ENCODE measurements around the gene UBLCP1. TPM values are rescaled to one million over a fixed set of nuclear protein-coding genes. Genes with fewer than 3 reads are reported as not detected.
"Not testable (repeated sequence)": the region's sequence is repeated elsewhere in the genome, so short reads cannot be mapped to it uniquely, and the experiment has no call there.

UBLCP1 gene
- total and polyA plus RNA-seq, 8 donors = 29.9 to 49.9 (median 37.3) TPM

DNA sequence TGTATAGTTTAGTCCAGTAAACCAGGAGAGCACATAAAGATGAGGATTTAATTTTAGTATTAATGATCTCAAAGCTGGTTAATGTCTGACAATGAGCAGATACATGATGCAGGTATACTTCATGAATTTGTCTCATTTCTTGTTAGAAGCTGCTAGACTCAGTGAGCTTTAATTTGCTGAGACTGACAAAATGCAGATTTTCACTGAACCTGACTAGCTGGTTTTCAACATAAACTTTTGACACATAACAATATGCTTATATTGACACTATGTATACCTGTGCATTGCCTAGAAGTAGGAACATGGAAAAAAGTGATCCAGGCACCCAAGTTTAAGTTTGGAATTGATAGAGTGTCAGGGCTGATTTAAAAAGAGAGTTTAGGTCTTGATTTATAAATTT lies 10.8 kb downstream of the UBLCP1 start:
- TF ChIP-seq, protein P1, sequence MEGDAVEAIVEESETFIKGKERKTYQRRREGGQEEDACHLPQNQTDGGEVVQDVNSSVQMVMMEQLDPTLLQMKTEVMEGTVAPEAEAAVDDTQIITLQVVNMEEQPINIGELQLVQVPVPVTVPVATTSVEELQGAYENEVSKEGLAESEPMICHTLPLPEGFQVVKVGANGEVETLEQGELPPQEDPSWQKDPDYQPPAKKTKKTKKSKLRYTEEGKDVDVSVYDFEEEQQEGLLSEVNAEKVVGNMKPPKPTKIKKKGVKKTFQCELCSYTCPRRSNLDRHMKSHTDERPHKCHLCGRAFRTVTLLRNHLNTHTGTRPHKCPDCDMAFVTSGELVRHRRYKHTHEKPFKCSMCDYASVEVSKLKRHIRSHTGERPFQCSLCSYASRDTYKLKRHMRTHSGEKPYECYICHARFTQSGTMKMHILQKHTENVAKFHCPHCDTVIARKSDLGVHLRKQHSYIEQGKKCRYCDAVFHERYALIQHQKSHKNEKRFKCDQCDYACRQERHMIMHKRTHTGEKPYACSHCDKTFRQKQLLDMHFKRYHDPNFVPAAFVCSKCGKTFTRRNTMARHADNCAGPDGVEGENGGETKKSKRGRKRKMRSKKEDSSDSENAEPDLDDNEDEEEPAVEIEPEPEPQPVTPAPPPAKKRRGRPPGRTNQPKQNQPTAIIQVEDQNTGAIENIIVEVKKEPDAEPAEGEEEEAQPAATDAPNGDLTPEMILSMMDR (IDR thresholded peaks at IDR 0.05) = no peak
- Histone ChIP-seq H3K9me3 (no peaks in the 10 kb centered on the region), H3K27ac (no peak overlapping the region), H3K36me3 (peaks cover 0 to 66% of the 10 kb centered on the region in 2 donors), H3K4me3 (no peak overlapping the region), H3K27me3 (no peaks in the 10 kb centered on the region), H3K4me1 (peaks cover 0 to 13% of the 10 kb centered on the region in 2 donors)
- no peak for DNase-seq
- intact Hi-C loops (cut with DNase I) = no loop called here
- no peak for ATAC-seq

DNA sequence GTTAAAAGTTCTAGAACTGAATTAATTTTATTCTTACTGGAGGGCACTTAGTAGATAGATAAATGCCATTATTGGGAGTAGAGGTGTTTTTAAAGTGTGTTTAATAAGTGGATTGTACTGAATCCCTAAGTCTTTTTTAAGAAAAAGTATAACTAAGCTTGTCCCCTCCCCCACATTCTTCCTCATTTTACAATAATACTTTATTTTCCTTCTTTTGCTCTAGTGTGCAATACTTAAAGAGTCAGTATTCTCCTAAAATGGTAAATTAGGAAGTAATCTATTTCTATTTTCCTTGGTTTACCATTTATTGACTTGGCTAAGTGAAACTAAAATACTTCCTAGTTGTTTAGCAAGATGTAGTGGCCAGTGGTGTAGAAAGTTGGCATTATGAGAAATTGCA lies 11.6 kb downstream of the UBLCP1 start:
- Histone ChIP-seq H3K4me1 (peaks cover 0 to 10% of the 10 kb centered on the region in 2 donors), H3K36me3 (peaks cover 0 to 65% of the 10 kb centered on the region in 2 donors), H3K27ac (no peak overlapping the region), H3K4me3 (no peak overlapping the region), H3K9me3 (no peaks in the 10 kb centered on the region), H3K27me3 (no peaks in the 10 kb centered on the region)
- DNase-seq = no peak
- ATAC-seq = no peak
- intact Hi-C loops (cut with DNase I) = no loop called here
- TF ChIP-seq, protein P1 (IDR thresholded peaks at IDR 0.05) = no peak

DNA sequence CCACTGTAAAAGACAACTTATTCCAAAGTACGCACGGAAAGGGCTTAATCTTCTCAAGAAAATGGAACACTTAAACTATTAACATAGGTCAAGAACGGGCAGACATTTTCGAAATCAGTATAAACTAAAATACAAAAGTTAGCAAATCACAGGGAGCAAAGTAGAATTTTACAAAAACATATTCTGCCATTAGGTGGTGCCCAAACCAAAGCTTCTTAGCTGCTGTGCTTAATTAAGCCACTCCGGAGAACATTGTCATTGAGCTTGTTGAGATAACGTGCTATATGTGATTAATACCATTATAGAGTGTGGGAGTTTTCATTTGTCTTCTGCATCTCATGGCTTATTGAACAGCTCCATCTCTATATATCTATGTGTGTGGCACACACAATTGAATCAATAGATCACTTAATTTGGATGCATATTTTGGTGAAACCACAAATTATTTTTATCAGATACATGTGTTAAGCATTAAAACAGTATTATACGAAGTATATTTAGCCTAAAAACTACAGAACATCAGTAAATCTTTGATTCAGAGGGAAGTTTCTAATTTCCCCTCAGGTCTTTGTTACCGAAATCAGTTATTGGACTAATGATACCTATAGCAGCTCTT lies 23.4 kb downstream of the UBLCP1 start:
- DNase-seq (peak in 1 of 4 donors; percentile 44), ATAC-seq (peak; percentile 83)
- H3K9me3 ChIP-seq = no peaks in the 10 kb centered on the region
- H3K36me3 ChIP-seq = peaks cover 0 to 28% of the 10 kb centered on the region in 2 donors
- no peak overlapping the region for H3K4me3 ChIP-seq
- intact Hi-C loops (cut with DNase I) = no loop called here
- no peaks in the 10 kb centered on the region for H3K4me1 ChIP-seq
- no peak overlapping the region for H3K27ac ChIP-seq
- H3K27me3 ChIP-seq = no peaks in the 10 kb centered on the region
- TF ChIP-seq, protein P1 (IDR thresholded peaks at IDR 0.05) = peak; percentile 21

DNA sequence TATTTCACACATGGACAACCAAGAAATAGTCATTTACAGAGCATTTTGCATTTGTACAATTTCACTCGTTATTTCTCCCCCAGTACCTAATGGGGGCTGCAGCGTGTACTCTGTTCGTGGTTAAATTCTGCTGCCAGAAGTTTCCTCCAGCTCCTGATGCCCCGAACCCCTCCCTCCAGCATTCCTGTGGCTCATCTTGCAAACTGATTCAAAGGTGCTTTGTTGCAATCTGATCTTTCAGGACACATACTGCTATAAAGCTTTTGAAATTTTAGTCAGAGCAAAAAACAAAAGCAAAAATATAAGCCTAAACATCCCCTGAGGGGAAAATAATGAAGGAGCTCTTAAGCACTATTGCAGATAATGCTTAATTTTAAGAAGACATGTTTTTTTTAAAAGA lies 27.7 kb downstream of the UBLCP1 start:
- ATAC-seq (no peak), DNase-seq (no peak)
- H3K4me3 ChIP-seq = no peak overlapping the region
- no peaks in the 10 kb centered on the region for H3K4me1 ChIP-seq
- H3K27me3 ChIP-seq = no peaks in the 10 kb centered on the region
- H3K27ac ChIP-seq = no peak overlapping the region
- peaks cover 0 to 2% of the 10 kb centered on the region in 2 donors for H3K36me3 ChIP-seq
- TF ChIP-seq, protein P1 (IDR thresholded peaks at IDR 0.05) = no peak
- intact Hi-C loops (cut with DNase I) = no loop called here
- no peaks in the 10 kb centered on the region for H3K9me3 ChIP-seq

DNA sequence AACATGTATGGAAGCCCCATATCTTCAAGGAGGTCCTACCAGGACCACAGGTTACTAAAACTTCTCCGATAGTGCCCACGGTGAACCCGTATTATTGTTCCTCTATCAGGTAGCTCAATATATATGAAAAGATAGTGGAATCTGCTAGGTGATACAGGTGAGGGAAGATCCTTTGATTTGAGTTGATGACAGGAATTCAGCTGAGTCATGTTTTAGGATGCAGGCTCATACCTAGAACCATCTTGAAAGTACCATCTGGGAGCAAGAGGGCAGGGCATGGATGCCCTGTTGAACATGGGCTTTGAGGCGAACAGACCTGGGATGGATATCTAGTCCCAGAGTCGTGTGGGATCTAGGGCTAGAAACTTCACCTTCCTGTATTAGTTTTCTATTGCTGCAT lies 31.8 kb downstream of the UBLCP1 start:
- Histone ChIP-seq H3K4me3 (no peak overlapping the region), H3K27ac (no peak overlapping the region), H3K36me3 (no peaks in the 10 kb centered on the region), H3K4me1 (no peaks in the 10 kb centered on the region), H3K9me3 (peaks cover 0 to 22% of the 10 kb centered on the region in 2 donors), H3K27me3 (no peaks in the 10 kb centered on the region)
- TF ChIP-seq, protein P1 (IDR thresholded peaks at IDR 0.05) = no peak
- ATAC-seq (no peak), DNase-seq (no peak)
- intact Hi-C loops (cut with DNase I) = no loop called here

DNA sequence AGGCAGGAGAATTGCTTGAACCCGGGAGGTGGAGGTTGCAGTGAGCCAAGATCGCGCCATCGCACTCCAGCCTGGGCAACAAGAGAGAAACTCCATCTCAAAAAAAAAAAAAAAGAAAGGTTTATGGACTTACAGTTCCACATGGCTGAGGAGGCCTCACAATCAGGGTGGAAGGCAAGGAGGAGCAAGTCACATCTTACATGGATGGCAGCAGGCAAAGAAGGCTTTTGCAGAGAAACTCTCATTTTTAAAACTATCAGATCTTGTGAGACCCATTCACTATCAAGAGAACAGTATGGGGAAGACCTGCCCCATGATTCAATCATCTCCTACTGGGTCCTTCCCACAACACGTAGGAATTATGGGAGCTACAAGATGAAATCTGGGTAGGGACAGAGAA lies 34.2 kb downstream of the UBLCP1 start:
- H3K27ac ChIP-seq; ATAC-seq; H3K36me3 ChIP-seq; H3K4me3 ChIP-seq; intact Hi-C loops (cut with DNase I); DNase-seq; H3K27me3 ChIP-seq; H3K4me1 ChIP-seq: not testable (repeated sequence)
- peaks cover 0 to 37% of the 10 kb centered on the region in 2 donors for H3K9me3 ChIP-seq
